ENCODE measurements around the gene VMAC.

The VMAC gene

GRCh38 chr19:5935473-5936291 lies 31.0 kb downstream of the VMAC start:
- ChIA-PET CTCF (no interaction called here), POLR2A (interaction anchor here (0.9 to 1.3 kb wide), 2 partner anchors 32 kb away, joined by 3 to 4 read pairs; partner anchors contain the start of gene NDUFA11)
- no peak for DNase-seq (ENCODE audit: extremely low spot score)
- TF ChIP-seq HDGF (IDR thresholded peaks at IDR 0.05; ENCODE audit: borderline replicate concordance) (no peak), ARNT (IDR thresholded peaks at IDR 0.05) (no peak), FOXK2 (IDR thresholded peaks at IDR 0.05) (no peak), BHLHE40 (IDR thresholded peaks at IDR 0.05; ENCODE audit: borderline replicate concordance) (no peak)

- DNase-seq (ENCODE audit: extremely low spot score), result no peak
- CTCF ChIA-PET, result no interaction called here
- POLR2A ChIA-PET, result interaction anchor here (1.3 kb wide), 1 partner anchor 32 kb away, joined by 3 read pairs; no protein-coding TSS in a partner anchor
- TF ChIP-seq LEF1 (IDR thresholded peaks at IDR 0.05; ENCODE audit: borderline replicate concordance) (no peak), NFRKB (IDR thresholded peaks at IDR 0.05) (no peak), SUZ12 (IDR thresholded peaks at IDR 0.05) (no peak), TARDBP (IDR thresholded peaks at IDR 0.05) (no peak), ARNT (IDR thresholded peaks at IDR 0.05) (no peak)
Observed at GRCh38 chr19:5936292-5936592, 31.6 kb downstream of the VMAC start.

GRCh38 chr19:5937550-5937949 lies 32.9 kb downstream of the VMAC start:
- ChIA-PET POLR2A (interaction anchor here (1.2 kb wide), 1 partner anchor 11 kb away, joined by 3 read pairs; no protein-coding TSS in a partner anchor), CTCF (interaction anchor here (0.7 to 1.3 kb wide), 2 partner anchors 11 to 76 kb away, joined by 3 to 4 read pairs; no protein-coding TSS in a partner anchor)
- no peak for DNase-seq (ENCODE audit: extremely low spot score)
- TF ChIP-seq LEF1 (IDR thresholded peaks at IDR 0.05; ENCODE audit: borderline replicate concordance), result no peak
- TF ChIP-seq BHLHE40 (IDR thresholded peaks at IDR 0.05; ENCODE audit: borderline replicate concordance), result no peak
- no peak for TF ChIP-seq FOXK2 (IDR thresholded peaks at IDR 0.05)
- no peak for TF ChIP-seq SP1 (IDR thresholded peaks at IDR 0.05)
- no peak for TF ChIP-seq CTBP1 (IDR thresholded peaks at IDR 0.05; ENCODE audit: borderline replicate concordance)
- no peak for TF ChIP-seq HDGF (IDR thresholded peaks at IDR 0.05; ENCODE audit: borderline replicate concordance)
- TF ChIP-seq L3MBTL2 (conservative IDR thresholded peaks at IDR 0.05), result no peak
- no peak for TF ChIP-seq ELF4 (IDR thresholded peaks at IDR 0.05)
- no peak for TF ChIP-seq SUZ12 (IDR thresholded peaks at IDR 0.05)

GRCh38 chr19:5940260-5941208 lies 35.9 kb downstream of the VMAC start:
- no peak for DNase-seq (ENCODE audit: extremely low spot score)
- ChIA-PET POLR2A (no interaction called here), CTCF (no interaction called here)
- no peak for TF ChIP-seq TARDBP (IDR thresholded peaks at IDR 0.05)
- no peak for TF ChIP-seq HDGF (IDR thresholded peaks at IDR 0.05; ENCODE audit: borderline replicate concordance)
- TF ChIP-seq FOXA1 (IDR thresholded peaks at IDR 0.05), result no peak
- TF ChIP-seq SUZ12 (IDR thresholded peaks at IDR 0.05), result no peak
- TF ChIP-seq ELF4 (IDR thresholded peaks at IDR 0.05), result no peak
- no peak for TF ChIP-seq SP1 (IDR thresholded peaks at IDR 0.05)
- no peak for TF ChIP-seq L3MBTL2 (conservative IDR thresholded peaks at IDR 0.05)
- TF ChIP-seq BHLHE40 (IDR thresholded peaks at IDR 0.05; ENCODE audit: borderline replicate concordance), result no peak
- TF ChIP-seq FOXM1 (IDR thresholded peaks at IDR 0.05; ENCODE audit: borderline replicate concordance), result no peak
- no peak for TF ChIP-seq NFRKB (IDR thresholded peaks at IDR 0.05)
- TF ChIP-seq ZNF384 (IDR thresholded peaks at IDR 0.05), result no peak
- no peak for TF ChIP-seq PKNOX1 (IDR thresholded peaks at IDR 0.05)
- TF ChIP-seq CTBP1 (IDR thresholded peaks at IDR 0.05; ENCODE audit: borderline replicate concordance), result no peak
- TF ChIP-seq FOXK2 (IDR thresholded peaks at IDR 0.05), result no peak

- CTCF ChIA-PET, result no interaction called here
- DNase-seq (ENCODE audit: extremely low spot score), result no peak
- POLR2A ChIA-PET, result no interaction called here
- no peak for TF ChIP-seq L3MBTL2 (conservative IDR thresholded peaks at IDR 0.05)
- no peak for TF ChIP-seq FOXA1 (IDR thresholded peaks at IDR 0.05)
- no peak for TF ChIP-seq CTBP1 (IDR thresholded peaks at IDR 0.05; ENCODE audit: borderline replicate concordance)
- no peak for TF ChIP-seq LEF1 (IDR thresholded peaks at IDR 0.05; ENCODE audit: borderline replicate concordance)
- TF ChIP-seq SUZ12 (IDR thresholded peaks at IDR 0.05), result no peak
- no peak for TF ChIP-seq HDGF (IDR thresholded peaks at IDR 0.05; ENCODE audit: borderline replicate concordance)
- TF ChIP-seq SP1 (IDR thresholded peaks at IDR 0.05), result no peak
- no peak for TF ChIP-seq ELF4 (IDR thresholded peaks at IDR 0.05)
- TF ChIP-seq FOXM1 (IDR thresholded peaks at IDR 0.05; ENCODE audit: borderline replicate concordance), result no peak
- no peak for TF ChIP-seq FOXK2 (IDR thresholded peaks at IDR 0.05)
- TF ChIP-seq ZNF384 (IDR thresholded peaks at IDR 0.05), result no peak
Observed at GRCh38 chr19:5941673-5942072, 37.0 kb downstream of the VMAC start.

GRCh38 chr19:5943045-5943444 lies 38.4 kb downstream of the VMAC start:
- no peak for DNase-seq (ENCODE audit: extremely low spot score)
- TF ChIP-seq FOXM1 (IDR thresholded peaks at IDR 0.05; ENCODE audit: borderline replicate concordance) (no peak), ZNF384 (IDR thresholded peaks at IDR 0.05) (no peak), FOXK2 (IDR thresholded peaks at IDR 0.05) (no peak), LEF1 (IDR thresholded peaks at IDR 0.05; ENCODE audit: borderline replicate concordance) (no peak), TARDBP (IDR thresholded peaks at IDR 0.05) (no peak), SP1 (IDR thresholded peaks at IDR 0.05) (no peak), PKNOX1 (IDR thresholded peaks at IDR 0.05) (no peak), HDGF (IDR thresholded peaks at IDR 0.05; ENCODE audit: borderline replicate concordance) (no peak), ARNT (IDR thresholded peaks at IDR 0.05) (no peak), L3MBTL2 (conservative IDR thresholded peaks at IDR 0.05) (no peak), FOXA1 (IDR thresholded peaks at IDR 0.05) (no peak), ELF4 (IDR thresholded peaks at IDR 0.05) (no peak), CTBP1 (IDR thresholded peaks at IDR 0.05; ENCODE audit: borderline replicate concordance) (no peak), NFRKB (IDR thresholded peaks at IDR 0.05) (no peak), BHLHE40 (IDR thresholded peaks at IDR 0.05; ENCODE audit: borderline replicate concordance) (no peak)
- ChIA-PET CTCF (no interaction called here), POLR2A (no interaction called here)
